PC-3 (cell line): ENCODE data around the gene ASPN. TPM values are rescaled to one million over a fixed set of nuclear protein-coding genes. Genes with fewer than 3 reads are reported as not detected.
A peak's percentile ranks its signal among the peaks of the same experiment; 100 is the strongest.

Source experiments
- ATAC-seq: fragments of 200-7000 bp; cut with Tn5 transposase; 2 replicates; pipeline ENCODE4 v1.9.1; 2020; ENCODE audit warnings: mild to moderate bottlenecking, moderate library complexity
- BruUV-seq: library from RNA; stranded (reverse); fragments of 400-500 nt; replicated peaks from 2 replicates; lab custom pipeline; 2021; lab: Mats Ljungman, UMichigan
- CTCF ChIA-PET: fragments of 300-600 bp; sonication (Branson Sonifier 250); formaldehyde crosslinking; loops from one replicate; lab custom pipeline; 2022; ENCODE audit warnings: antibody characterized with exemption; lab: Charles Lee
- POLR2A ChIA-PET: fragments of 300-600 bp; sonication (Branson Sonifier 250); formaldehyde crosslinking; loops from one replicate; lab custom pipeline; 2022; ENCODE audit warnings: antibody characterized with exemption; ENCODE audit not compliant: unreplicated experiment; lab: Charles Lee
- DNase-seq: peaks from one replicate; pipeline ENCODE4 v3.0.0-alpha.2; 2015
- H2AFZ ChIP-seq: fragments of 300-600 bp; sonication (generic); 2 replicates; pipeline ENCODE4 v1.6.0; 2016; ENCODE audit warnings: antibody characterized with exemption, low read length
- H3F3A ChIP-seq: fragments of 300-600 bp; sonication (generic); one replicate; pipeline ENCODE4 v1.6.0; 2017; ENCODE audit warnings: antibody characterized with exemption, low read length, control low read depth, mild to moderate bottlenecking; ENCODE audit not compliant: unreplicated experiment
- H3K27ac ChIP-seq: fragments of 300-600 bp; sonication (generic); 2 replicates; pipeline ENCODE4 v1.5.1; 2016; ENCODE audit warnings: mild to moderate bottlenecking, low read length
- H3K27me3 ChIP-seq: fragments of 300-600 bp; sonication (generic); 2 replicates; pipeline ENCODE4 v1.6.1; 2016; ENCODE audit warnings: low read length, mixed read lengths
- H3K36me3 ChIP-seq: fragments of 300-600 bp; sonication (generic); 2 replicates; pipeline ENCODE4 v1.6.1; 2016; ENCODE audit warnings: low read depth, mixed run types, low read length, mixed read lengths
- H3K4me1 ChIP-seq: fragments of 300-600 bp; sonication (generic); 2 replicates; pipeline ENCODE4 v1.5.1; 2016; ENCODE audit warnings: low read length; ENCODE audit not compliant: insufficient read depth
- H3K4me2 ChIP-seq: fragments of 300-600 bp; sonication (generic); 2 replicates; pipeline ENCODE4 v1.6.0; 2016; ENCODE audit warnings: low read length
- H3K4me3 ChIP-seq: fragments of 300-600 bp; sonication (generic); 2 replicates; pipeline ENCODE4 v1.5.1; 2016; ENCODE audit warnings: mild to moderate bottlenecking, low read length, mixed read lengths
- H3K79me2 ChIP-seq: fragments of 300-600 bp; sonication (generic); 2 replicates; pipeline ENCODE4 v1.6.1; 2017; ENCODE audit warnings: low read length, mixed read lengths
- H3K9ac ChIP-seq: fragments of 300-600 bp; sonication (generic); 2 replicates; pipeline ENCODE4 v1.6.0; 2016; ENCODE audit warnings: mild to moderate bottlenecking, low read length
- H3K9me2 ChIP-seq: fragments of 300-600 bp; sonication (generic); replicated peaks from 2 replicates; pipeline ENCODE4 v1.6.1; 2016; ENCODE audit warnings: mixed run types, low read length, mixed read lengths
- H3K9me3 ChIP-seq: fragments of 300-600 bp; sonication (generic); 2 replicates; pipeline ENCODE4 v1.6.1; 2016; ENCODE audit warnings: low read length, mixed read lengths
- H4K20me1 ChIP-seq: fragments of 300-600 bp; sonication (generic); 2 replicates; pipeline ENCODE4 v1.6.1; 2016; ENCODE audit warnings: low read length, mixed read lengths
- CTCF ChIP-seq: fragments of 300-600 bp; sonication (generic); conservative IDR thresholded peaks from 2 replicates; pipeline ENCODE4 v1.5.1; 2017; ENCODE audit warnings: antibody characterized with exemption, low read depth, mild to moderate bottlenecking, low read length
- EZH2 ChIP-seq: fragments of 300-600 bp; sonication (generic); IDR thresholded peaks from one replicate; pipeline ENCODE4 v1.6.1; 2017; ENCODE audit warnings: antibody characterized with exemption, mild to moderate bottlenecking, low read length; ENCODE audit not compliant: unreplicated experiment
- EZH2phosphoT487 ChIP-seq: fragments of 300-600 bp; sonication (generic); IDR thresholded peaks from 2 replicates; pipeline ENCODE4 v1.6.1; 2018; ENCODE audit warnings: mild to moderate bottlenecking, antibody characterized with exemption, low read length, borderline replicate concordance
- intact Hi-C: fragments of 100-400 bp; cut with micrococcal nuclease; formaldehyde crosslinking; loops from 2 replicates; pipeline ENCODE4 v1.9.0; 2023
- total RNA-seq: library from RNA; depleted of rRNA; stranded (reverse); fragments of >200 nt; gene quantifications from 2 replicates; pipeline ENCODE4 v1.2.3, GENCODE V29; 2014

The ASPN gene
- total RNA-seq, 1 experiment from 2014 or later: not detected

DNA sequence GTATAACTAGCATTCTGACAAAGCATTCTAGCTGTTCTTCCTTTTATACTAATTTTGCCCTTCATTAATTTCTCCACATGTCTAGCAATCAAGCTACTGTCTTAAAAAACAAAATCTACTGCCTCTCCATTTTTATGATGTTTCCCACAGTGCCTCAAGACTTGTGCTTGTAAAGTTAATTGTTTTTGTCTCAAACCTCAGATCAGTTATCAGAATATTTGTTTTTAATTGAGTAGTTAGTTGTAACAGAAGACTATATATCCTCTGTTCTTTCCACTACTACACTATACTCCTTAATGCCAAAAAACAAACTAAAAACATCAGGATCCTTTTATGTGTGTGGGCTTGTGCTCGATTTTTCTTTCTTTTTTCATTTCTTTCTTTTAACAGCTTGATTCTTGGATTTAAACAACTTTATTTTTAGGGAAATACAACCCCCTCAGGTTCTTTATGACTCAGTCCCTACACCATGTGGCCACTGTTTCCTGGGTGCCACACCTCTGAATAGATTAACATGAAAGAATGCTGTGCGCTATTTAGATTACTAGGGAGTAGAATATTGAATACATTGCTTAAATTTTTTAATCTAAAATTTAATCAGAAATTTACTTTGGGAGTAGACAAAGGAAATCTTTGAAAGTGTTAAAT is 1.2 kb downstream of the ASPN start:
- Histone ChIP-seq H3K27me3 (no peaks in the 10 kb centered on the region), H3K79me2 (no peaks in the 10 kb centered on the region), H2AFZ (peak overlapping the region; percentile 7; the same call in 1 of the 2 replicates), H3K9ac (no peak overlapping the region), H3K4me2 (peak overlapping the region; percentile 36), H3K9me2 (no peaks in the 10 kb centered on the region), H3F3A (no peaks in the 10 kb centered on the region), H3K9me3 (no peaks in the 10 kb centered on the region), H3K4me3 (no peak overlapping the region; the same call in 1 of the 2 replicates), H3K4me1 (peaks cover 25% of the 10 kb centered on the region), H3K36me3 (no peaks in the 10 kb centered on the region), H3K27ac (peak overlapping the region; percentile 10; the same call in 1 of the 2 replicates), H4K20me1 (no peaks in the 10 kb centered on the region)
- TF ChIP-seq EZH2 (no peak), EZH2phosphoT487 (no peak), CTCF (no peak)
- CTCF ChIA-PET: no interaction called here
- DNase-seq (peak; percentile 48), ATAC-seq (peak; percentile 83)
- POLR2A ChIA-PET: no interaction called here
- intact Hi-C loops: no loop called here
- no TSS peak for BruUV-seq

DNA sequence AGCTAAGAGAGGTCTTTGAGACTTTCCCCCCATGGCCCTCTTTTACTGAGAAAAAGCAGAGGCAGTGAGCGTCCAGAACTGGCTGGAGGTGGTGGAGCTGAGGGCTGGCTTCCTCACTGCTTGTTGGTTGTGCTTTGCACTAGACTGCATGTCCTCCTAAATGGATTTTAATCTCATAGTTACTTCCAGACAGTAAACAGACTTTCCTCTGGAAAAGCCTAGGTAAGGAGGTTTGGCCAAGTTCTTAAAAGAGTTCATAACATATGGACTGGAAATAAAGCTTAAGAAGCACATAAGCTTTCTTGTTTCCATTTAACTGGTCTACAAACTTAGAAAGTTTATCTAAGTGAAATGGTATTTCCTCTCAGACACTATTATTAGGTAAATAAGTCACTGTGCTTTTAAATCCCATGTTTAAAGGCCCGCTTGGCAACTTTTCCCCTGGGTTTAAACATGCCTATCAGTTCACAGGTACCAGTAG is 2.0 kb downstream of the ASPN start:
- Histone ChIP-seq H3K9ac (no peak overlapping the region), H3K9me2 (no peaks in the 10 kb centered on the region), H3K36me3 (no peaks in the 10 kb centered on the region), H2AFZ (no peak overlapping the region), H3K27me3 (no peaks in the 10 kb centered on the region), H3K27ac (no peak overlapping the region), H3F3A (no peaks in the 10 kb centered on the region), H3K4me1 (peaks cover 25% of the 10 kb centered on the region), H3K4me2 (peak overlapping the region; percentile 36; the same call in 1 of the 2 replicates), H3K9me3 (no peaks in the 10 kb centered on the region), H4K20me1 (no peaks in the 10 kb centered on the region), H3K4me3 (no peak overlapping the region), H3K79me2 (no peaks in the 10 kb centered on the region)
- ATAC-seq (peak; percentile 61), DNase-seq (peak; percentile 28)
- BruUV-seq: no TSS peak
- POLR2A ChIA-PET: no interaction called here
- CTCF ChIA-PET: no interaction called here
- intact Hi-C loops: no loop called here
- TF ChIP-seq EZH2phosphoT487 (no peak), CTCF (no peak), EZH2 (no peak)

- Histone ChIP-seq H3K4me2 (no peak overlapping the region), H3K36me3 (no peaks in the 10 kb centered on the region), H3K4me1 (peaks cover 25% of the 10 kb centered on the region), H3K9me2 (no peaks in the 10 kb centered on the region), H3K9me3 (no peaks in the 10 kb centered on the region), H2AFZ (no peak overlapping the region), H3K4me3 (no peak overlapping the region), H3F3A (no peaks in the 10 kb centered on the region), H3K79me2 (no peaks in the 10 kb centered on the region), H4K20me1 (no peaks in the 10 kb centered on the region), H3K9ac (no peak overlapping the region), H3K27ac (no peak overlapping the region), H3K27me3 (no peaks in the 10 kb centered on the region)
- ATAC-seq: no peak
- intact Hi-C loops: no loop called here
- no peak for DNase-seq
- TF ChIP-seq CTCF (no peak), EZH2 (no peak), EZH2phosphoT487 (no peak)
- POLR2A ChIA-PET: no interaction called here
- CTCF ChIA-PET: no interaction called here
- no TSS peak for BruUV-seq
Observed at GRCh38 chr9:92479346-92479745, 3.0 kb downstream of the ASPN start.
